ENCODE data around the gene MSH3. TPM values are rescaled to one million over a fixed set of nuclear protein-coding genes. Genes with fewer than 3 reads are reported as not detected.

MSH3 gene
- total and polyA plus RNA-seq, 2 donors from 2014 or later = 7.0 to 22.1 TPM

DNA sequence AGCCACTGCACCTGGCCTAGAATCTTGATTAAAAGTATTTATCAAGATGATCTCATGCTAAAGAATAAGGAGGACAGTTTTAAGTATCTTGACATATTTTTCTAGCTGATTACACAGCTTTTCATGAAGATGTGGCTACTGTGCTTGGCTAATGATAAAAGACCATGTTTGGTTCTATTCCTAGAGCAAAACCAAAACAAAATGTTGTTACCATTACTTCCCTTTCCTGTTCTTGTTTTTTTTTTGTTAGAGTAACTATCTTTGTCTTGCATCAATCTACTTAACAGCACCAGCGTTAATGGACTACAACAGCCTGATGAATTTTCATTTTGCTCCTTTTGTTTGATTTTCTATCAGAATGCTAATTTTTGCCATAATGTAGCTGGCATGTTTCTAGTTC is 86.5 kb downstream of the MSH3 start:
- intact Hi-C loops (cut with DNase I) = no loop called here
- no peak for FAIRE-seq
- H3K9ac ChIP-seq (ENCODE audit: low read length in 3 of 3) = no peak overlapping the region

DNA sequence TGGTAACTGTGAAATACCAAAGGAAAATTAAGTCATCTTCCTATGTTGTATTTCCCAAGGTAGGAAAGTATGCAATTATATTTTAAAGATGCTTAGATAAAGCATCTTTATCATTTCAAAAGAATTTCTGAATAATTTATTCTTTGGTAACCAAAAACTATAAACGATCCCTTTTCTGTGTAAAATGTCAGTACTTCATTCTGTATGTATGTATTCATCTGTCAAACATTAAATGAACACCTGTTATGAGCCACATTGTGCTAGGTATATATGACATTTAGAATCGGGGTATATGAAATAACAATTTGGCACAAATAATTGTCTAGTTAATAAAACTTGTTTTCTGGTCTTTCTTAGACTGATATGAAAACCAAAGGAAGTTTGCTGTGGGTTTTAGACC is 89.7 kb downstream of the MSH3 start:
- Histone ChIP-seq H3K27ac (ENCODE audit: low read depth in 2 of 2, low read length in 2 of 2) (no peak overlapping the region), H3K9ac (ENCODE audit: low read length in 3 of 3) (no peak overlapping the region), H3K27me3 (ENCODE audit: control insufficient read depth, insufficient read depth, low read length) (no peaks in the 10 kb centered on the region), H3K36me3 (ENCODE audit: control insufficient read depth in 2 of 3, insufficient read depth in 3 of 3, low read length in 3 of 3) (peaks cover 0 to 19% (median 6%) of the 10 kb centered on the region in 3 donors), H3K4me1 (ENCODE audit: control insufficient read depth in 2 of 3, insufficient read depth in 2 of 3, low read depth in 1 of 3, low read length in 3 of 3) (peaks cover 0 to 2% (median 0%) of the 10 kb centered on the region in 3 donors), H3K9me3 (ENCODE audit: control insufficient read depth in 2 of 3, insufficient read depth in 1 of 3, low read length in 3 of 3) (no peaks in the 10 kb centered on the region), H3K4me3 (ENCODE audit: low read length in 3 of 3) (no peak overlapping the region)
- DNase-seq (no peak), FAIRE-seq (no peak)
- TF ChIP-seq, protein P1, sequence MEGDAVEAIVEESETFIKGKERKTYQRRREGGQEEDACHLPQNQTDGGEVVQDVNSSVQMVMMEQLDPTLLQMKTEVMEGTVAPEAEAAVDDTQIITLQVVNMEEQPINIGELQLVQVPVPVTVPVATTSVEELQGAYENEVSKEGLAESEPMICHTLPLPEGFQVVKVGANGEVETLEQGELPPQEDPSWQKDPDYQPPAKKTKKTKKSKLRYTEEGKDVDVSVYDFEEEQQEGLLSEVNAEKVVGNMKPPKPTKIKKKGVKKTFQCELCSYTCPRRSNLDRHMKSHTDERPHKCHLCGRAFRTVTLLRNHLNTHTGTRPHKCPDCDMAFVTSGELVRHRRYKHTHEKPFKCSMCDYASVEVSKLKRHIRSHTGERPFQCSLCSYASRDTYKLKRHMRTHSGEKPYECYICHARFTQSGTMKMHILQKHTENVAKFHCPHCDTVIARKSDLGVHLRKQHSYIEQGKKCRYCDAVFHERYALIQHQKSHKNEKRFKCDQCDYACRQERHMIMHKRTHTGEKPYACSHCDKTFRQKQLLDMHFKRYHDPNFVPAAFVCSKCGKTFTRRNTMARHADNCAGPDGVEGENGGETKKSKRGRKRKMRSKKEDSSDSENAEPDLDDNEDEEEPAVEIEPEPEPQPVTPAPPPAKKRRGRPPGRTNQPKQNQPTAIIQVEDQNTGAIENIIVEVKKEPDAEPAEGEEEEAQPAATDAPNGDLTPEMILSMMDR (IDR thresholded peaks at IDR 0.05; ENCODE audit: borderline replicate concordance, extremely low read depth, insufficient read depth) = no peak
- intact Hi-C loops (cut with DNase I) = no loop called here

More for the DNA sequence above, 86.5 kb downstream of the MSH3 start:
- TF ChIP-seq, protein P1 (IDR thresholded peaks at IDR 0.05; ENCODE audit: borderline replicate concordance, extremely low read depth, insufficient read depth) = no peak
- H3K36me3 ChIP-seq (ENCODE audit: control insufficient read depth in 2 of 3, insufficient read depth in 3 of 3, low read length in 3 of 3) = peaks cover 0 to 13% (median 4%) of the 10 kb centered on the region in 3 donors
- H3K9me3 ChIP-seq (ENCODE audit: control insufficient read depth in 2 of 3, insufficient read depth in 1 of 3, low read length in 3 of 3) = no peaks in the 10 kb centered on the region
- peaks cover 0 to 5% (median 0%) of the 10 kb centered on the region in 3 donors for H3K4me1 ChIP-seq (ENCODE audit: control insufficient read depth in 2 of 3, insufficient read depth in 2 of 3, low read depth in 1 of 3, low read length in 3 of 3)
- H3K4me3 ChIP-seq (ENCODE audit: low read length in 3 of 3) = no peak overlapping the region
- no peaks in the 10 kb centered on the region for H3K27me3 ChIP-seq (ENCODE audit: control insufficient read depth, insufficient read depth, low read length)
- no peak for DNase-seq
- H3K27ac ChIP-seq (ENCODE audit: low read depth in 2 of 2, low read length in 2 of 2) = no peak overlapping the region

GRCh38 chr5:80745490-80745889 is 91.0 kb downstream of the MSH3 start:
- DNase-seq = no peak
- H3K27me3 ChIP-seq (ENCODE audit: control insufficient read depth, insufficient read depth, low read length) = no peaks in the 10 kb centered on the region
- intact Hi-C loops (cut with DNase I) = no loop called here
- TF ChIP-seq, protein P1 (IDR thresholded peaks at IDR 0.05; ENCODE audit: borderline replicate concordance, extremely low read depth, insufficient read depth) = no peak
- no peak overlapping the region for H3K9ac ChIP-seq (ENCODE audit: low read length in 3 of 3)
- no peaks in the 10 kb centered on the region for H3K4me1 ChIP-seq (ENCODE audit: control insufficient read depth in 2 of 3, insufficient read depth in 2 of 3, low read depth in 1 of 3, low read length in 3 of 3)
- no peak for FAIRE-seq
- H3K27ac ChIP-seq (ENCODE audit: low read depth in 2 of 2, low read length in 2 of 2) = no peak overlapping the region
- H3K36me3 ChIP-seq (ENCODE audit: control insufficient read depth in 2 of 3, insufficient read depth in 3 of 3, low read length in 3 of 3) = peaks cover 0 to 19% (median 8%) of the 10 kb centered on the region in 3 donors
- H3K4me3 ChIP-seq (ENCODE audit: low read length in 3 of 3) = no peak overlapping the region
- H3K9me3 ChIP-seq (ENCODE audit: control insufficient read depth in 2 of 3, insufficient read depth in 1 of 3, low read length in 3 of 3) = no peaks in the 10 kb centered on the region

GRCh38 chr5:80747922-80748321 is 93.5 kb downstream of the MSH3 start:
- H3K4me1 ChIP-seq (ENCODE audit: control insufficient read depth in 2 of 3, insufficient read depth in 2 of 3, low read depth in 1 of 3, low read length in 3 of 3) = no peaks in the 10 kb centered on the region

More at GRCh38 chr5:80747922-80748321, 93.5 kb downstream of the MSH3 start:
- Histone ChIP-seq H3K4me3 (ENCODE audit: low read length in 3 of 3) (no peak overlapping the region), H3K9me3 (ENCODE audit: control insufficient read depth in 2 of 3, insufficient read depth in 1 of 3, low read length in 3 of 3) (no peaks in the 10 kb centered on the region), H3K9ac (ENCODE audit: low read length in 3 of 3) (no peak overlapping the region), H3K27me3 (ENCODE audit: control insufficient read depth, insufficient read depth, low read length) (no peaks in the 10 kb centered on the region), H3K27ac (ENCODE audit: low read depth in 2 of 2, low read length in 2 of 2) (no peak overlapping the region), H3K36me3 (ENCODE audit: control insufficient read depth in 2 of 3, insufficient read depth in 3 of 3, low read length in 3 of 3) (peaks cover 0 to 19% (median 8%) of the 10 kb centered on the region in 3 donors)
- DNase-seq (no peak), FAIRE-seq (no peak)
- intact Hi-C loops (cut with DNase I) = no loop called here
- TF ChIP-seq, protein P1 (IDR thresholded peaks at IDR 0.05; ENCODE audit: borderline replicate concordance, extremely low read depth, insufficient read depth) = no peak
